PC-3 (cell line): ENCODE results near the gene C2orf15.

Experiments used
- EZH2phosphoT487 ChIP-seq: fragments of 300-600 bp; sonication (generic); IDR thresholded peaks from 2 replicates; pipeline ENCODE4 v1.6.1; 2018; ENCODE audit warnings: mild to moderate bottlenecking, antibody characterized with exemption, low read length, borderline replicate concordance
- TF ChIP-seq, protein P1 (sequence below): fragments of 300-600 bp; sonication (generic); conservative IDR thresholded peaks from 2 replicates; pipeline ENCODE4 v1.5.1; 2017; ENCODE audit warnings: antibody characterized with exemption, low read depth, mild to moderate bottlenecking, low read length

DNA sequence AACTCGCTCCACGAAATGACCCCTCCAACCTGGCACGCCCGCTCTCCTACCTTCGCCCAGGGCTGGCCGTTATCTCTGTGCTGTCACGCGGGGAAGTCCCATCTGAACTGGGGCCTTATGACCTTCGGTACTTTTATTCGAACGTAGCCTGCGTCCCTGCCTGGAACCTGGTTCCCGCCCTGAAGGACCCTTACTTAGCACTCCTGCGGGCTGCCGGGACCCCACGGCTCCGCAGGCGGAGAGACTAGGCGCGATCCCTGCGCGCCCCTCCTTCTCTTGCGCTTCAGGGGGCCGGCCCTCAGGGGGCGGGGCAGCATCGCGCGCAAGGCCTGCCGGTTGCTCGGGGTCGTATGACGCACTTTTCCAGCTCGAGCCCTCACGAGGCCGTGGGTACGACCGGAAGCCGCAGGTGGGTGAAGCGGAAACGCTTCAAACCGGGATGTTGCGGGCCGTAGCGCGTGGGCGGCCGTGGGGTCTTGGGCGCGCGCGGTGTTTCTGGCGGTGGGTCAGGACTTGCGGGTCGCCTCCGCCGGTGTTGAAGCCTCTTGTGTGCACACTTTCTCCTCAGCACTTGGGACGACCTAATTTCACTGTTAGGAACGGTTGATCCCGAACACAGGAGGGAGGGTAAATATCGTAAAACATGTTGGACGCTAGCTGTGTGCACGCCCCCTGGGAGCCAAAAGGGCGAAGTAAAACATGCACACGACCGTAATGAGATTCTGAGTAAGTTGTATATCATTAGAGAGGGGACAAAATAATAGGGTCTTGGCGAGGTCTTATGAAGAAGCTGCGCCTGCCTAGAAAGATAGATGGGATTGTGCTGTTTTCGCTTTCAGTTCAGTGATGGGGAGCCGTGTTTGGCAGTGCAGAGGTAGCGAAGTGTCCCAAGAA, 13.4 kb downstream of the C2orf15 start, which contains the start of the genes LIPT1 and TSGA10:
- TF ChIP-seq, protein P1, sequence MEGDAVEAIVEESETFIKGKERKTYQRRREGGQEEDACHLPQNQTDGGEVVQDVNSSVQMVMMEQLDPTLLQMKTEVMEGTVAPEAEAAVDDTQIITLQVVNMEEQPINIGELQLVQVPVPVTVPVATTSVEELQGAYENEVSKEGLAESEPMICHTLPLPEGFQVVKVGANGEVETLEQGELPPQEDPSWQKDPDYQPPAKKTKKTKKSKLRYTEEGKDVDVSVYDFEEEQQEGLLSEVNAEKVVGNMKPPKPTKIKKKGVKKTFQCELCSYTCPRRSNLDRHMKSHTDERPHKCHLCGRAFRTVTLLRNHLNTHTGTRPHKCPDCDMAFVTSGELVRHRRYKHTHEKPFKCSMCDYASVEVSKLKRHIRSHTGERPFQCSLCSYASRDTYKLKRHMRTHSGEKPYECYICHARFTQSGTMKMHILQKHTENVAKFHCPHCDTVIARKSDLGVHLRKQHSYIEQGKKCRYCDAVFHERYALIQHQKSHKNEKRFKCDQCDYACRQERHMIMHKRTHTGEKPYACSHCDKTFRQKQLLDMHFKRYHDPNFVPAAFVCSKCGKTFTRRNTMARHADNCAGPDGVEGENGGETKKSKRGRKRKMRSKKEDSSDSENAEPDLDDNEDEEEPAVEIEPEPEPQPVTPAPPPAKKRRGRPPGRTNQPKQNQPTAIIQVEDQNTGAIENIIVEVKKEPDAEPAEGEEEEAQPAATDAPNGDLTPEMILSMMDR, result peak; percentile 43; the same call in 1 of the 2 replicates
- TF ChIP-seq EZH2phosphoT487, result no peak
